Ectodermal cell (in vitro differentiated cells): ENCODE data around the gene APOBEC3G.
A peak's percentile ranks its signal among the peaks of the same experiment; 100 is the strongest.

ENCODE experiments used
- H3K27ac ChIP-seq: 2 replicates; pipeline ENCODE4 v1.7.0; 2013; ENCODE audit warnings: mild to moderate bottlenecking, low read depth, low read length; ENCODE audit not compliant: insufficient read depth, poor library complexity, severe bottlenecking
- H3K27me3 ChIP-seq: 2 replicates; pipeline ENCODE4 v1.7.0; 2013; ENCODE audit warnings: mild to moderate bottlenecking, low read length; ENCODE audit not compliant: insufficient read depth, control insufficient read depth, poor library complexity, severe bottlenecking
- H3K36me3 ChIP-seq: one replicate; pipeline ENCODE4 v1.7.0; 2013; ENCODE audit warnings: low read length; ENCODE audit not compliant: control insufficient read depth, insufficient read depth
- H3K4me1 ChIP-seq: one replicate; pipeline ENCODE4 v1.7.0; 2013; ENCODE audit warnings: low read length; ENCODE audit not compliant: control insufficient read depth, insufficient read depth
- H3K4me3 ChIP-seq: 2 replicates; pipeline ENCODE4 v1.7.0; 2013; ENCODE audit warnings: low read depth, low read length, control low read depth; ENCODE audit not compliant: insufficient read depth
- H3K9me3 ChIP-seq: 2 replicates; pipeline ENCODE4 v1.7.0; 2013; ENCODE audit warnings: mild to moderate bottlenecking, low read length, moderate library complexity; ENCODE audit not compliant: control insufficient read depth
- WGBS, 2 experiments: methylation state at CpG; one replicate each; pipeline ENCODE4 v1.1.7; 2013; ENCODE audit warnings: missing lambda C conversion rate in 2 of 2; 5-methylcytosine and 5-hydroxymethylcytosine counted together

Gene APOBEC3G

GRCh38 chr22:39122772-39123470, 45.8 kb downstream of the APOBEC3G start:
- no peaks in the 10 kb centered on the region for H3K27me3 ChIP-seq
- H3K27ac ChIP-seq, result no peak overlapping the region
- no peaks in the 10 kb centered on the region for H3K9me3 ChIP-seq
- H3K36me3 ChIP-seq, result no peaks in the 10 kb centered on the region
- H3K4me1 ChIP-seq, result peaks cover 7% of the 10 kb centered on the region
- no peak overlapping the region for H3K4me3 ChIP-seq
- WGBS, 2 experiments, result 87 to 94% methylated on average over 17 of the region's 17 CpGs

GRCh38 chr22:39123751-39124581, 46.9 kb downstream of the APOBEC3G start:
- Histone ChIP-seq H3K4me3 (no peak overlapping the region), H3K27ac (no peak overlapping the region), H3K36me3 (no peaks in the 10 kb centered on the region), H3K9me3 (no peaks in the 10 kb centered on the region), H3K27me3 (no peaks in the 10 kb centered on the region), H3K4me1 (peaks cover 7% of the 10 kb centered on the region)
- 28 to 36% methylated on average over 25 to 32 of the region's 33 CpGs for WGBS, 2 experiments

GRCh38 chr22:39125622-39126021, 48.5 kb downstream of the APOBEC3G start:
- H3K27me3 ChIP-seq, result no peaks in the 10 kb centered on the region
- H3K27ac ChIP-seq, result no peak overlapping the region
- no peaks in the 10 kb centered on the region for H3K36me3 ChIP-seq
- 93 to 96% methylated on average over 5 of the region's 5 CpGs for WGBS, 2 experiments
- H3K4me1 ChIP-seq, result peaks cover 21% of the 10 kb centered on the region
- no peaks in the 10 kb centered on the region for H3K9me3 ChIP-seq
- H3K4me3 ChIP-seq, result no peak overlapping the region

- Histone ChIP-seq H3K27me3 (no peaks in the 10 kb centered on the region), H3K4me1 (peaks cover 36% of the 10 kb centered on the region), H3K27ac (no peak overlapping the region), H3K36me3 (no peaks in the 10 kb centered on the region), H3K9me3 (no peaks in the 10 kb centered on the region), H3K4me3 (no peak overlapping the region)
- 93 to 95% methylated on average over 6 of the region's 6 CpGs for WGBS, 2 experiments
Observed at GRCh38 chr22:39128508-39128907, 51.4 kb downstream of the APOBEC3G start.

GRCh38 chr22:39129081-39129480, 52.0 kb downstream of the APOBEC3G start:
- Histone ChIP-seq H3K36me3 (no peaks in the 10 kb centered on the region), H3K4me3 (no peak overlapping the region), H3K27me3 (no peaks in the 10 kb centered on the region), H3K27ac (no peak overlapping the region), H3K9me3 (no peaks in the 10 kb centered on the region), H3K4me1 (peaks cover 32% of the 10 kb centered on the region)
- WGBS, 2 experiments, result 80 to 92% methylated on average over 3 to 4 of the region's 4 CpGs

GRCh38 chr22:39129746-39130145, 52.7 kb downstream of the APOBEC3G start:
- Histone ChIP-seq H3K4me3 (no peak overlapping the region), H3K27ac (peak overlapping the region; percentile 26), H3K4me1 (peaks cover 32% of the 10 kb centered on the region), H3K36me3 (no peaks in the 10 kb centered on the region), H3K9me3 (no peaks in the 10 kb centered on the region), H3K27me3 (no peaks in the 10 kb centered on the region)
- WGBS, 2 experiments, result 89 to 92% methylated on average over 9 of the region's 9 CpGs

- 70 to 73% methylated on average over 8 of the region's 8 CpGs for WGBS, 2 experiments
- H3K27me3 ChIP-seq, result no peaks in the 10 kb centered on the region
- no peak overlapping the region for H3K4me3 ChIP-seq
- peaks cover 32% of the 10 kb centered on the region for H3K4me1 ChIP-seq
- H3K27ac ChIP-seq, result peak overlapping the region; percentile 64
- no peaks in the 10 kb centered on the region for H3K36me3 ChIP-seq
- no peaks in the 10 kb centered on the region for H3K9me3 ChIP-seq
Observed at GRCh38 chr22:39130152-39130704, 53.2 kb downstream of the APOBEC3G start.

GRCh38 chr22:39130892-39131855, 54.1 kb downstream of the APOBEC3G start:
- H3K4me1 ChIP-seq, result peaks cover 32% of the 10 kb centered on the region
- no peaks in the 10 kb centered on the region for H3K36me3 ChIP-seq
- H3K4me3 ChIP-seq, result no peak overlapping the region
- no peaks in the 10 kb centered on the region for H3K9me3 ChIP-seq
- WGBS, 2 experiments, result 42 to 49% methylated on average over 22 to 24 of the region's 24 CpGs
- no peaks in the 10 kb centered on the region for H3K27me3 ChIP-seq
- H3K27ac ChIP-seq, result peak overlapping the region; percentile 64

- Histone ChIP-seq H3K27me3 (no peaks in the 10 kb centered on the region), H3K9me3 (no peaks in the 10 kb centered on the region), H3K27ac (no peak overlapping the region), H3K4me3 (no peak overlapping the region), H3K4me1 (peaks cover 32% of the 10 kb centered on the region), H3K36me3 (no peaks in the 10 kb centered on the region)
- WGBS, 2 experiments, result 83 to 85% methylated on average over 6 of the region's 6 CpGs
Observed at GRCh38 chr22:39132281-39132680, 55.2 kb downstream of the APOBEC3G start.
